GM12874 (cell line): ENCODE data around the gene ANTXRL.

Experiments used
- TF ChIP-seq, protein P1 (sequence below): IDR thresholded peaks from 2 replicates; pipeline ENCODE4 v1.5.1; 2011; ENCODE audit warnings: low read depth, mild to moderate bottlenecking, control low read depth, low read length, moderate library complexity; ENCODE audit not compliant: insufficient read depth

ANTXRL gene

DNA sequence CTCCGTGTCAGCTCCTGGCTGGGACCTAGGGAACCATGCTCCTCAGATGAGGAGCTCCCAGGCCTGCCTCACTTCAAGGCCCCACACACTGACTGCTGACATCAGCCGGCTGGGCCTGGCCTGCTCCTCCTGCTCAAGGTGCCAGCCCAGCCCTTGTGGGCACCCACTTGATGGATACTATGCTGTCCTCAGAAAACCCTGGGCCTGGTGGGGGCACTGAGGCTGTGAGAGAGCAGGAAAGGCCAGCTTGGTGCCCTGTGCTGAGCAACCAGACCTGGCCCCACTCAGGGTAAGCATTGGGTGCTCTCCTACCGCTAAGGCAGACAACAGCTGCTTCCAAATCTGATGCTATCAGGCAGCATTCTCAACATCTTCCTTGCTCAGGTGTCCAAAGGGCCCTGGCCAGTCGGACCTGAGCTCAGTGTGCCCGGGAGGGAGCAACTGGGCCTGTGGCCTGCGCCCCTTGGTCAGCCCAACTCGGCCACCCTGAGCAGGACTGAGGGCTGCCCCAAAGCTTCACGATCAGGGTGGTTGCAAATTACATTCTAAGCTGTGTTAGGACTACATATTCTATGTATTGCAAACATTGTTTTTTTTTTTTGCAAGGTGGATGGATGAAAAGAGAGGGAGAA is 21.9 kb upstream of the ANTXRL start:
- TF ChIP-seq, protein P1, sequence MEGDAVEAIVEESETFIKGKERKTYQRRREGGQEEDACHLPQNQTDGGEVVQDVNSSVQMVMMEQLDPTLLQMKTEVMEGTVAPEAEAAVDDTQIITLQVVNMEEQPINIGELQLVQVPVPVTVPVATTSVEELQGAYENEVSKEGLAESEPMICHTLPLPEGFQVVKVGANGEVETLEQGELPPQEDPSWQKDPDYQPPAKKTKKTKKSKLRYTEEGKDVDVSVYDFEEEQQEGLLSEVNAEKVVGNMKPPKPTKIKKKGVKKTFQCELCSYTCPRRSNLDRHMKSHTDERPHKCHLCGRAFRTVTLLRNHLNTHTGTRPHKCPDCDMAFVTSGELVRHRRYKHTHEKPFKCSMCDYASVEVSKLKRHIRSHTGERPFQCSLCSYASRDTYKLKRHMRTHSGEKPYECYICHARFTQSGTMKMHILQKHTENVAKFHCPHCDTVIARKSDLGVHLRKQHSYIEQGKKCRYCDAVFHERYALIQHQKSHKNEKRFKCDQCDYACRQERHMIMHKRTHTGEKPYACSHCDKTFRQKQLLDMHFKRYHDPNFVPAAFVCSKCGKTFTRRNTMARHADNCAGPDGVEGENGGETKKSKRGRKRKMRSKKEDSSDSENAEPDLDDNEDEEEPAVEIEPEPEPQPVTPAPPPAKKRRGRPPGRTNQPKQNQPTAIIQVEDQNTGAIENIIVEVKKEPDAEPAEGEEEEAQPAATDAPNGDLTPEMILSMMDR = no peak

DNA sequence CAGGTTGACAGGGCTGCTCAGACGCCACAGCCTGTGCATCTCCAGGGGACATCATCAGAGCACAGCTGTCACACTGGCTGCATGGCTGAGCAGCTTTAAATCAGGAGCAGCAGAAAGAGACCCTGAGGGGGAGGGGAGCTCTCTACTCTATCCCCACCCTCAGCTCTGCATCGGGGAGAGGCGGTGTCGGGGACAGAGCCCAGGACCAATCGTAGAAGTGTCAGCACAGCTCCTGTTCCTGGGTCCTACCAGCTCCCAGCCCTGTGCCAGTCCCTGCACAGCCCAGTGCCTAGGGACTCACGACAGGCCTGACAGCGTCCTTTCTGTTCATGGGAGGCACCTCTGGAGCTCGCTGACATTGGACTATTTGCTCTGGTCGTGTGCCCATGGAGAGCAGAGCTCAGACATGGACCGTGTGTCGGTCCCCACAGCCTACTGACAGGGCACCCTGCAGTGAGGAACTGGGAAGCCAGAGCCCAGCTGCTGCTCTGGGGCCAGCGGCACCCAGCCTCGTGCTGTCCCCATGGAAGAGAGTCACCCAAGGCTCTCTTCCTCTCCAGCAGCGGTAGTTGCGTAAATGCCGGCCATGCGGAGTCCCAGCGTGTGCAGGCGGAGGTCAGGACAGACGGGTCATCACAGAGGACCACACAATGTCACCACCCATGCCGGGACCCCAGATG is 20.4 kb upstream of the ANTXRL start:
- TF ChIP-seq, protein P1 = no peak

DNA sequence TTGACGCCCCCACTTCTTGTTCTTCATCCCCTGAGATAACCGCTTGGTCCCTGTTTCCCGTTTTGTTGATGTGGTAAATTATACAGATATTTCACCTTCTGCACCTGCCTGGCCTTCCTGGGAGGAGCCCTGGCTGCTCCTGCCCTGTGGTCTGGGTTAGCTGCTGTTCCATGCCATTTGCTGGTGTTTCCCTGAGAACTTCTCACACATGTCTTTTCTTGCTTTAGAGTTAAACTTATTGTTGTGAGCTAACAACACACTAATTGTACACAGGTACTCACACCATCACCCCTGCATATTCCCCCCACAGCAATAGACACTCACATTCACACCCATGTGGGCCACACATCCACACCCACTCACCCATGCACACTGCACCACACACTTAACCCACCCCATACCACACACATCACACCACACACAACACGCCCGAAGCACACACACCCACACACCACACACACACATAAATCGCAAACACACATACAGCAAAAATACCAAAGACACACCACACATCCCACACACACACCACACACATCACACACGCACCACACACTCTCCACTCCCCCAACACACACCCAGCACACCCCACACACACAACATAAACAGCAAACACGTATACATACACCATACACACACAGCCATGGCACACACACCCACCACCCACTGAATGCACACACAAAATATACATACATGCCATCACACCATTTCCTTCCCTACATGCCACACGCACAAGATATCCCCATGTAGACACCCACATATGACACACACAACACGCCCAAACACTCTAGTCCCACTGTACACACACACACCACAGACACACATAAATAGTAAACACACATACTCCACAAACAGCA is 19.4 kb upstream of the ANTXRL start:
- TF ChIP-seq, protein P1 = no peak

DNA sequence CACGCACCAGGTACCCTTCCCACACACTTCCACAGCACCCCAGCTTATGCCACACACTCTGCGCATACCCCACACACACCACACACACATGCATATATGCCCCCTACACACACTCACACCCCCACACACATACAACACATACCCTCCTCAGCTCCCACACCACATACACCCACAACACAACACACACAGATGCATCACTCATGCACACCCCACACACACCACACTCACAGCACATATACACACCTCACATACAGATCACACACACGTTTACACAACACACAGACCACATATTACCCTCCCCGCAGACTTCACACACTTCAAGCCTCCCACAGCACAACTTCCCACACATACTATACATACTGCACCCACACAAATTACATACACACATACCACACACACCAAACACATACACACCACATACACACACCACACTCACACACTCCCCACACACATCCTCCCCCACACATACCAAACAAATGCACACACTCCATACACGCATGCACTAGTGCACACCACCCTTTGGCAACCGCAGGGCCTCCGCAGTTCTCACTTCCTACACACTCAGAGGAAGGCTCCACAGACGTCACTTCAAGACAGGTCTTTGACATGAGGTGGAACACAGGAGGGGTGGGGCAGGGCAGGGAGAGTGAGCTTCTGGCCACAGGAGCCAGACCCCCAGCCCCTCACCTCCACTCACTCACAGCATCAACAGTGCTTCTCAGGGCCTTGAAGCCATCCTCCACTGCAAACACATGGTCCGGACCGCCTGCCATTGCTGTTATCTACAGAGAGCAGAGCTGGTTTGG is 18.5 kb upstream of the ANTXRL start:
- TF ChIP-seq, protein P1 = no peak

DNA sequence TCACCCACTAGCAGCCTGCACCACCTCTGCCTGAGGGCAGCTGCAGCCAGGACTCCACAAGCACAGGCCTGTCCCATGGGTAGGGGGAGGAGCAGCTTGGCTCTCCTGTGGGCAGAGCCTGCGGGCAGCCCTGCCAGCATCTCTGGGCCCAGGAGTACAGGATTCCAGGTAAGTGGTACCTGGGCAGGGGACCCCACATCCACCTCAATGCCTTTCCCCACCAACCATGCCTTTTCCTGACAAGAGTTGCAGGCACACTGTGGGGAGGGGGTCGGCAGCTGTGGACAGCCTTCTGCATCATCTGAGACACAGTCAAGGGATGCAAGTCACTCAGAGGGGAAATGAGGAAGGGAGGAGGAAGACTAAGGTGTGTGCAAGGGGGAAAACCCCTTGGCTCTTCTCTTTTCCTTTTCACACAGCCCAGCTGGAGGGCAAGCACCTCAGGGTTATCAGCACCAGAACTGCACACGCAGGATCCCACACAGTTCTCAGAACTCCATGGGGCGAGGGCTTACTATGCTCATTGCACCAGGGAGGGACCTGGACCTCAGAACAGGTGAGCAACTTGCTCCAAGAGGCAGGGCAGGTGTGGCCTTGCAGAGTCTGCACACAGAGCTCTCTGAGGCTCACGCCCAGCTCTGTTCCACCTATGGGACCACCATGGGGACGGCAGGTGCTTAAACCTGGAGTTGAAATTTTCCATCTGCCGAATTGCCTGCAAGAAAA is 16.5 kb upstream of the ANTXRL start:
- TF ChIP-seq, protein P1 = no peak

DNA sequence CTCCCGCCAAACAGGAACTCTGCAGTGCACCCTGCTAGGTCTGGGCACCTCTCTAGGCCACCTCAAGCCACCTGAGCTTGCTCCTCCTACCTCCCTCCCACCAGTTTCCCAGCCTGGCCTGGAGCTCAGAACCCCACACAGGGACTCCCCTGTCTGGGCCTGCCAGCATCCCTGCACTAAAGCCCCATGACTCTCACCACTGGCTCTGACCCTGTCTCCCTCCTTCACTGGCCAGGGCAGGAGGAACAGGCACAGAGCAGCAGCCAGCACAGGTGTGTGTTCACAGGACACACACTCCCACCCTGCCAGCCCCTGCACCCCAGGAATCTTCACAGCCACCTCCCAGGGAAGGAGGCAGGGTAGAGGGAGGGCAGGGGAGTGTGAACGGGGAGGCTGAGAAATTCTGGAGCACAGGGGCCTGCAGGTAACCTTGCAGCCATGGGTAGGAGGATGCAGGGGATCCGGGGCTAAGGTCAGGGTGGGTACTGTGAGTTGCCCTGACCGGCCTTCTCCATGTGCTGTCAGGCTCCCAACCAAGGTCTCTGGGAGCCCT is 13.9 kb upstream of the ANTXRL start:
- TF ChIP-seq, protein P1 = no peak
